ENCODE measurements around the gene SIPA1L3. TPM values are rescaled to one million over a fixed set of nuclear protein-coding genes. Genes with fewer than 3 reads are reported as not detected.

The SIPA1L3 gene
- total RNA-seq, 1 experiment from 2014 or later, result 8.1 TPM

- in situ Hi-C loops (cut with HindIII; ENCODE audit: low sequenced_read_pairs), result no loop called here
- DNase-seq (ENCODE audit: low spot score), result no peak
Observed at GRCh38 chr19:37938353-37938752, 31.3 kb downstream of the SIPA1L3 start.

DNA sequence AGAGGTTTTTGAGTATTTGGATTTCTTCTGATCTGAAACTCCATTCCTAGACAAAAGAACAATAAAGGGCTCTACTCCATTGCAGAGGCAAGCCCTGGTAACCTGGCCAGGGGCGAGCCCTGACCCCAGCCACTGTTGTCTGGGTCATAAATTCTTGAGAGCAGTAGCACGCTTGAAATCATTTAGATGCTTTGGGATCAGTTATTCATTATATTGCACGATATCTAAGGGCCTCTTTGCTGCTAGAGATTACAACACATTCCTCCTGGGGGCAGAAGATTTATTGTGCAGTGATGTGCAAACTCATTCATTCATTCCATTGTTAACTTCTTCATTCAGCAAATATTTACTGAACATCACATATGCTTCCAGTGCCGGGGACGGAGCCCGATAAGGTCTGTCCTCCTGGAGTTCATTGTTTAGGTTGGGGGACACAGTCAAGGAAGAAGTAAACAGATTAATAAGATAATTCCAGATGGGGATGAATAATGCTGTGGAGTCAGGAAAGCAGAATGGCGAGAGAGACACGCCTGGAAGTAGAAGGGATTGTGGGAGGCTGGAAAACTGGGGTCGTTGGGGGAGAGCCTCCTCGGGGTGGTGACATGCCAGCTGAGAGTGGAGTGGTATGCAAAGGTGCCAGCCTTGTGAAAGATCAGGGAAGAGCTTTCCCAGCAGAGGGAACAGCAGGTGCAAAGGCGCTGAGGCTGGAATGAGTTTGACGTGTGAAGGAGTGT is 34.9 kb downstream of the SIPA1L3 start:
- DNase-seq (ENCODE audit: low spot score), result no peak

DNA sequence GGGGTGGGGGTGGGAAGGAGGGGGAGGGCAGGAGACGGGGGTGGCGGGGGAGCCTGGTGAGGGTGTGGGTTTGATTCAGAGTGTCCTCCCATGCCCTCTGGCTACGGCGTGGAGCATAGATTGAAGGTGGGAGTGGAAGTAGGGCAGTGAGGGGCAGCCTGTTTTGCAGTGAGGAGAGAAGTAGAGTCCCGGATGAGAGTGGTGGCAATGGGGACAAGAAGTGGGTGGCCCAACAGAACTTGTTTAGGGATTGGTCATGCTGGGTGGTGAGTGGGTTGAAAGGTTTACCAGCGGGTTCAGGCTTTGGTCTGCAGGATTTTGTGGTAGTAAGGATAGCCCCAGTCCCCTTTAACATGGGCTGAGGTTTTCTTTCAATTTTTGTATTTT is 35.5 kb downstream of the SIPA1L3 start:
- DNase-seq (ENCODE audit: low spot score), result no peak
- in situ Hi-C loops (cut with HindIII; ENCODE audit: low sequenced_read_pairs), result no loop called here

More for the DNA sequence above, 34.9 kb downstream of the SIPA1L3 start:
- in situ Hi-C loops (cut with HindIII; ENCODE audit: low sequenced_read_pairs), result no loop called here

DNA sequence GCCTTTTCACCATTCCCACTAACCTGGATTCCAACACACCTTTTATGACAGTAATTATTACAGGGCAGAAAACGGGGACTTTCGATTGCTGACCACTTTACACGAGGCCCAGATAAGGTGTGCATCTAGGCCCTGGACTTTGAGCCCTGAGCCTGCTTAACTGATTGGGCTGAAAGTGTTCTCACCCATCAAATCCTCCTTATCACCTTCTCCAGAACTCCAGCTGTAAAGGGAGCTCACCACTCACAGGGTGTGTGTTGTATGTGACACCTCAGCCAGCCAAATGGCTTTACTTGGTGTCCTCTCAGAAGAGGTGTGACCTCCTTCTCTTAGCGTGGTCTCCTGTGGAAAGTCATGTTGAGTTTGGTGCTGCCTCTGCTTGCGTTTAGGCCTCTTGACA is 36.5 kb downstream of the SIPA1L3 start:
- in situ Hi-C loops (cut with HindIII; ENCODE audit: low sequenced_read_pairs), result no loop called here
- DNase-seq (ENCODE audit: low spot score), result no peak

DNA sequence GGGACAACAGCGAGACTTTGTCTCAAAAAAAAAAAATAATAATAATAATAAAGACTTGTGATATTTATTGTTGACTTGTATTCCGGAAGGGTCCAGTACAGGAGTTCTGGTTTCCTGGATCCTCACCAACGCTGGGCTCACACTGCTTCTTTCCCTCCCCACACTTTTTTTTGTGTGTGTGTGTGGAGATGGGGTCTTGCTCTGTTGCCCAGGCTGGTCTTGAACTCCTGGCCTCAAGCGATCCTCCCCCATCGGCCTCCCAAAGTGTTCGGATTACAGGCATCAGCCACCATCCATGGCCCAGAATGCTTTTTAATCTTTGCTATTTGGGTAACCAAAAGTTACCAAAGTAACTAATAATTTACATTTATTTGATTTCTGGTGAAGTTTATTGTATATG is 39.1 kb downstream of the SIPA1L3 start:
- in situ Hi-C loops (cut with HindIII; ENCODE audit: low sequenced_read_pairs), result no loop called here
- DNase-seq (ENCODE audit: low spot score), result no peak

DNA sequence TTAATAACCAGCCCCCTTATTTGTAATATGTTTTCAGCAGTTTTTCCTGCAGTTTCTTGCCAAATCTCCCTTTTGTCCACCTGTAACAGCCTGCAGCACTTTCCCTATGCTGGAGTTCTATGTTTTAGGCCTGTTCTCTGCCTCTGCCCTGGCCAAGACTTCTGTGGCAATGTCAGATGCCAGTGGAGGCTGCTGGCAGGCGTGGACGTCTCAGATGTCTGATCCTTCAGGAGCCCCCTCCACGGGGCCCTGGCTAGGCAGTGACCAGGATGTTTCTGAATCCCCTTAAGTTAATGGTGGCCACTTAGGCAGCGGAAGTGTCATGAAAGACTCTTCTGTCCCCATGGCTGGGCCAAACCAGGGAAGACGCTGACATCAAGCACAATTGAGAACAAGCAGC is 40.8 kb downstream of the SIPA1L3 start:
- no peak for DNase-seq (ENCODE audit: low spot score)
- in situ Hi-C loops (cut with HindIII; ENCODE audit: low sequenced_read_pairs), result no loop called here

DNA sequence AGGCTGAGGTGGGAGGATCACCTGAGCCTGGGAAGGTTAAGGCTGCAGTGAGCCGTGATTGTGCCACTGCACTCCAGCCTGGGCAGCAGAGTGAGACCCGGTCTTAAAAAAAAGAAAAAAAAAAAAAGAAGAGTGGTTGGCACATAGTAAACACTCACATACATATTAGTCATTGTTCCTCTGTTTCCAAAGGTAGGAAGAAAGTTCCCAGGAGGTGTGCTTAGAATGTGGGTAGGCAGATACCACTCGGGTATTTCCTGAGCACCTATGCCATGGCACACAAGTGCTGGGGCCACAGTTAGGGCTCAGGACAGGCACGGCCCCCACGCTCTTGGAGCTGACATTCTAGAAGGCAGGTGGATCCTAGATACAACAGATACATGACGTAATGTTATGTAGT is 41.4 kb downstream of the SIPA1L3 start:
- in situ Hi-C loops (cut with HindIII; ENCODE audit: low sequenced_read_pairs), result no loop called here
- no peak for DNase-seq (ENCODE audit: low spot score)

- peak; percentile 89 for DNase-seq (ENCODE audit: low spot score)
- in situ Hi-C loops (cut with HindIII; ENCODE audit: low sequenced_read_pairs), result no loop called here
Observed at GRCh38 chr19:37950471-37951175, 43.6 kb downstream of the SIPA1L3 start.

GRCh38 chr19:37951816-37952210 is 44.8 kb downstream of the SIPA1L3 start:
- no peak for DNase-seq (ENCODE audit: low spot score)
- in situ Hi-C loops (cut with HindIII; ENCODE audit: low sequenced_read_pairs), result no loop called here

DNA sequence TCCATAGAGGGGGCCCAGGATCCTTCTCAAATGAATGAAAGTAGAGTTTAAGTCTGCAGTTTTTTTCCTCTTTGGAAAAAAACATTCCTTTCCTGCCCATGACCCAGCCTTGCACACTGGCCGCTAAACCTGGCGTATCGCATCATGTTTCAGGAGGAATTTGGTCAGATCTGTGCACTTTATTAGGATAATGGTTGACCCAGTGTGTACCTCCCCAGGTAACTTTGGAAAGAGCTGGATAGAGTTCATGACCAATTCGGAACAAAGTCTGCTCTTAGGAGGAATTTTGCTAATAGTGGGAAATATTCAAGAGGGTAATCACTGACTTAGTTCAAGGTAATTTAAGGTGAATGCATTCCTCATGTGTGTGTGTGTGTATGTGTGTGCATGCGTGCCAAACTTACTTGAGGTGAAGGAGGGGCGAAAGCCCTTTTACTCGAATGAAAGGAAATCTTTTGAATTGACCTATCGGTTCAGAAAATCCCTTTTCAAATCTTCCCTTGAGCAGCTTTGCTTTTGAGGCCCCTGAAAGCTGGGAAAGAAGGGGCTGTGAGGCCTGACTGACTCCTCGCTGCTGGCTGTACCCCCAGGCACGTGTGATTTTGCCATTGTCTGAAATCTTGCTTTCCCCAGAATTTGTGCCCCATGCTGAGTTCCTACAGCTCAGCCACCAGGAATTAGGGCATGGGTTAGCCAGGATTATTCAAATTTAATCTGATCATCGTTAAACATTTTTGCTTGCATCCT is 46.3 kb downstream of the SIPA1L3 start:
- in situ Hi-C loops (cut with HindIII; ENCODE audit: low sequenced_read_pairs), result no loop called here
- DNase-seq (ENCODE audit: low spot score), result no peak

DNA sequence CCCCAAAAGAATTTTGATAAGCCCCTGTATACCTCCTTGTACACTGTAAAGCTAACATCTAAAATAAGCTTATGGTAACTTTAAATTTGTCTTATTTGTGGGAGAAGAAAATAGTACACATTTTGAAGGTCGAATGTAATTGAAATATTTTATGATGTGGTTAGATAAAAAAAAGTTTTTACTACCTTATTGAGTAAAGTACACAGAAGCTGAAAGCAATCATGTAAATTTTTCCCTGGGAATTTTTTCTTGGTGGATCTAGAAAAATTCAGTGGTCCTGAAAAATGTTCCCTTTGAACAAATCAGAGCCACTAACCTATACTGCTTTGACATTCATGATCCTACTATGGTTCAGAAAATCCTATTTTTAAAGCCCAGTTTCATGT is 46.9 kb downstream of the SIPA1L3 start:
- DNase-seq (ENCODE audit: low spot score), result no peak
- in situ Hi-C loops (cut with HindIII; ENCODE audit: low sequenced_read_pairs), result no loop called here

- in situ Hi-C loops (cut with HindIII; ENCODE audit: low sequenced_read_pairs), result no loop called here
- no peak for DNase-seq (ENCODE audit: low spot score)
Observed at GRCh38 chr19:37954421-37954874, 47.4 kb downstream of the SIPA1L3 start.

DNA sequence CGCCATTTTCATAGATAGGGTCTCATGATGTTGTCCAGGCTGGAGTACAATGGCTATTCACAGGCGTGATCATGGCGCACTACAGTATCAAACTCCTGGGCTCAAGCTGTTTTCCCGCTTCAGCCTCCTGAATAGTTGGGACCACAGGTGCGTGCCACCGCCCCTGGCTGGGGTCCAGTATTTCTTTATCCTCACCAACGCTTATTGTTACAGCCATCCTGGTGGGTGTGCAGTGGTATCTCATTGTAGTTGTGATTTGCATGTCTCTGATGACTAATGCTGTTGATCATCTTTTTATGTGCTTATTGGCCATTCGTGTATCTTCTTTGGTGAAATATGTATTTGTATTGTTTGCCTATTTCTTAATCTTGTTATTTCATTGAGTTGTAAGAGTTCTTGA is 49.0 kb downstream of the SIPA1L3 start:
- DNase-seq (ENCODE audit: low spot score), result no peak
- in situ Hi-C loops (cut with HindIII; ENCODE audit: low sequenced_read_pairs), result no loop called here

DNA sequence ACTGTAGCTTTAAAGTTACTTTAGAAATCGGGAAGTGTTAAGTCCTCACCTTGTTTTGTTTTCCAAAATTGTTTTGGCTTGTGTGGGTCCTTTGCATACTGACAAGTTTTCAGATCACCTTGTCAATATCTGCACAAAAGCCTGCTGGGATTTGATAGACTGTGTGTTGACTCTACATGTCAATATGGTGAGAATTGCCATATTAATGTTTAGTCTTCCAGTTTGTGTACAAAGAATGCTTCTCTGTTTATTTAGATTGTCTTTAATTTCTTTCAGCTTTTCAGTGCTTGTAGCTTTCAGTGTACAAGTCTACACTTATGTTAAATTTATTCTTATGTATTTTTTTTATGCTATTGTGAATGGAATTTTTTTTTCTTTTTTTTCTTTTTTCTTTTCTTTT is 50.2 kb downstream of the SIPA1L3 start:
- in situ Hi-C loops (cut with HindIII; ENCODE audit: low sequenced_read_pairs), result no loop called here
- DNase-seq (ENCODE audit: low spot score), result no peak

DNA sequence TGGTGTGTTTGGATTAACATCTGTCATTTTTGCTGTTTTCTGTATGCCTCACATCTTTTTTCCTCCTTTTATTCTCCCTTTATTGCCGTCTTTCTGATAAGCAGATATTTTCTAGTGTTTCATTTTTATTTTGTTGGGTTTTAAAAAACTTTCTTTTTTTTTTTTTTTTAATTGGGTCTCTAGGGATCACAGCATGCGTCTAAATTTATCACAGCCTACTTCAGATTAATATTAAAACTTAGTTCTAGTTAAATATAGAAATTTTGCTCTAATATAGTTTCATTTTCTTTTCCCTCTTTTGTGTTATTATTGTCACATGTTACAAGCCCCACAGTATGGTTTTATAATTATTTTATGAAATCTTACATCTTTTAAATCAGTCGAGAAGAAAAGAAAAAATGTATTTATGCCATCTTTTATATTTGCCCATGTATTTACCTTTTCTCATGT is 52.7 kb downstream of the SIPA1L3 start:
- in situ Hi-C loops (cut with HindIII; ENCODE audit: low sequenced_read_pairs), result no loop called here
- no peak for DNase-seq (ENCODE audit: low spot score)

GRCh38 chr19:37961198-37961597 is 54.2 kb downstream of the SIPA1L3 start:
- no peak for DNase-seq (ENCODE audit: low spot score)

DNA sequence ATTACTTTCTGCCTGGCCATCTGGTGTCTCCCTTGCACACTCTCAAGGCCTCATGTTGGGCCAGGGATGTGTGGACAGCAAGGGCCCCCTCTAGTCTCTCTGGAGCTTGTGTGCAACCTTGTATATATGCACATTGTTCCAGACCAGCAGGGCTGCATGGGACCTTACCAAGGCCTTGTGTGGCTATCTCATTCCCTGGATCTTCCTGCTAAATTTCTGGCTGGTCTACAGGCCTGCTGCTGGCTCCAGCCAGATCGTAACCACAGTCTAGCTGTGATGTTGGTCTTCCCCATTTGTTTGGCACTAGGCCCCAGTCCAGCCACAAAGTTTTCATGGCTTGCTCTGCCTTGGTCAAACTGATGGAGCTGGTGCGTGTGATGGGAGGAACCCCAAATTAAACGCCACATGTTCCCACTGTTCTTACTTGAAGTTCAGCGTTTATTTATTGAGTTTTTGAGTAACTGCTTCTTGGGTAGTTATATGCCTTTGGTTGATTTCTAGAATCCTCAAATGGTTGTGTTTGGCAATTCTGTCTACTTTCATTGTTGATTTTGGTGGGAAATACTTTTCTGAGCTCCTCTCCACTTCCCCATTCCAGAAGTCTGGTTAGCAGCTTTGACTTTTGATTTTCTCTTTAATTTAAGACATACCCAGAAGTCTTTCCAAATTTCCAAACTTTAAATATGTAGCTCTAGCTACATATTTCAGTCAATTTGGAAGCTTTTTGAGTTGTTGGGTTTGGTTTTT is 56.4 kb downstream of the SIPA1L3 start:
- DNase-seq (ENCODE audit: low spot score), result no peak
- in situ Hi-C loops (cut with HindIII; ENCODE audit: low sequenced_read_pairs), result no loop called here

More at GRCh38 chr19:37961198-37961597, 54.2 kb downstream of the SIPA1L3 start:
- in situ Hi-C loops (cut with HindIII; ENCODE audit: low sequenced_read_pairs), result no loop called here

DNA sequence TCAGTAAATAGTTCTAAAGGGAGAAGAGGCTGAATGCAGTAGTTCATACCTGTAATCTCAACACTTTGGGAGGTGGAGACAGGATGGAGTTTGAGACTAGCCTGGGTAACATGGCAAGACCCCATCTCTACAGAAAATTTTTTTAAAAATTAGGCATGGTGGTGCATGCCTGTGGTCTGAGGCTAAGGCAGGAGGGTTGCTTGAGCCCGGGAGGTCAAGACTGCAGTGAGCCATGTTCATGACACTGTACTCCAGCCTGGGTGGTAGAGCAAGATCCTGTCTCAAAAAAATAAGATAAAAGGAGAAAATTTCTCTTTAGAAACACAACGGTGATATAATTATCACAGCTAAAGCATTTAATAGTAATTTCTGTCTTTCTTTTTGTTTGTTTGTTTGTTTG is 57.1 kb downstream of the SIPA1L3 start:
- in situ Hi-C loops (cut with HindIII; ENCODE audit: low sequenced_read_pairs), result no loop called here
- DNase-seq (ENCODE audit: low spot score), result no peak

- peak; percentile 93 for DNase-seq (ENCODE audit: low spot score)
- in situ Hi-C loops (cut with HindIII; ENCODE audit: low sequenced_read_pairs), result no loop called here
Observed at GRCh38 chr19:37966211-37966661, 59.2 kb downstream of the SIPA1L3 start.
